Mesenchymal stem cell (in vitro differentiated cells and primary cell): ENCODE results near the gene HRK.

Source experiments
- DNase-seq: peaks from one replicate; pipeline ENCODE4 v3.0.0-alpha.2; 2013
- H2AFZ ChIP-seq: one replicate; pipeline ENCODE4 v1.6.1; 2013; ENCODE audit warnings: low read depth, mild to moderate bottlenecking, control low read depth, inconsistent platforms, low read length, moderate library complexity
- H2AK5ac ChIP-seq: 2 replicates; pipeline ENCODE4 v1.6.1; 2013; ENCODE audit warnings: low read length, moderate library complexity, mild to moderate bottlenecking, inconsistent platforms; ENCODE audit not compliant: severe bottlenecking
- H2BK120ac ChIP-seq: one replicate; pipeline ENCODE4 v1.6.1; 2013; ENCODE audit warnings: low read depth, mild to moderate bottlenecking, inconsistent platforms, low read length, moderate library complexity
- H2BK12ac ChIP-seq, 2 experiments: one replicate each; pipeline ENCODE4 v1.6.1; 2013; ENCODE audit warnings: inconsistent platforms in 2 of 2, low read length in 2 of 2, mild to moderate bottlenecking in 2 of 2, moderate library complexity in 2 of 2, control low read depth in 1 of 2
- H2BK15ac ChIP-seq: one replicate; pipeline ENCODE4 v1.6.1; 2013; ENCODE audit warnings: mild to moderate bottlenecking, low read depth, inconsistent platforms; ENCODE audit not compliant: poor library complexity, severe bottlenecking
- H2BK5ac ChIP-seq: 2 replicates; pipeline ENCODE4 v1.6.1; 2013; ENCODE audit warnings: low read depth, mild to moderate bottlenecking, low read length, control low read depth, inconsistent platforms; ENCODE audit not compliant: poor library complexity, severe bottlenecking
- H3K14ac ChIP-seq, 2 experiments: one replicate each; pipeline ENCODE4 v1.6.1; 2013; ENCODE audit warnings: inconsistent platforms in 2 of 2, low read length in 2 of 2, control low read depth in 1 of 2, mild to moderate bottlenecking in 1 of 2, moderate library complexity in 1 of 2
- H3K18ac ChIP-seq, 2 experiments: one replicate each; pipeline ENCODE4 v1.6.1; 2013; ENCODE audit warnings: inconsistent platforms in 2 of 2, low read length in 2 of 2, control low read depth in 1 of 2, low read depth in 1 of 2, mild to moderate bottlenecking in 1 of 2
- H3K23ac ChIP-seq, 2 experiments: one replicate each; pipeline ENCODE4 v1.6.1; 2013; ENCODE audit warnings: inconsistent platforms in 2 of 2, low read length in 2 of 2, mild to moderate bottlenecking in 2 of 2, moderate library complexity in 2 of 2, control low read depth in 1 of 2
- H3K27ac ChIP-seq: 2 replicates; pipeline ENCODE4 v1.5.1; 2013; ENCODE audit warnings: mild to moderate bottlenecking, moderate library complexity, low read length, control low read depth, inconsistent platforms; ENCODE audit not compliant: poor library complexity, severe bottlenecking
- H3K27me3 ChIP-seq, 2 experiments: 2 replicates each; pipeline versions ENCODE4 v1.6.1 to v1.7.0; 2013; ENCODE audit warnings: low read length in 2 of 2, mild to moderate bottlenecking in 2 of 2, moderate library complexity in 2 of 2, control low read depth in 1 of 2, inconsistent platforms in 1 of 2; ENCODE audit not compliant: control insufficient read depth in 1 of 2, insufficient read depth in 1 of 2
- H3K36me3 ChIP-seq, 2 experiments: 2 replicates each; pipeline versions ENCODE4 v1.6.1 to v1.7.0; 2013; ENCODE audit warnings: low read length in 2 of 2, control low read depth in 1 of 2, inconsistent platforms in 1 of 2, low read depth in 1 of 2, mild to moderate bottlenecking in 1 of 2; ENCODE audit not compliant: insufficient read depth in 2 of 2, control insufficient read depth in 1 of 2
- H3K4ac ChIP-seq, 2 experiments: one replicate each; pipeline ENCODE4 v1.6.1; 2013; ENCODE audit warnings: inconsistent platforms in 2 of 2, low read length in 2 of 2, mild to moderate bottlenecking in 2 of 2, moderate library complexity in 2 of 2, control low read depth in 1 of 2, low read depth in 1 of 2
- H3K4me1 ChIP-seq: 2 replicates; pipeline ENCODE4 v1.6.1; 2013; ENCODE audit warnings: low read depth, low read length, control low read depth; ENCODE audit not compliant: control insufficient read depth, insufficient read depth
- H3K4me2 ChIP-seq: 2 replicates; pipeline ENCODE4 v1.6.1; 2013; ENCODE audit warnings: low read length, mild to moderate bottlenecking, inconsistent platforms; ENCODE audit not compliant: poor library complexity, severe bottlenecking
- H3K4me3 ChIP-seq, 2 experiments: 2 replicates each; pipeline versions ENCODE4 v1.5.1 to v1.7.0; 2013; ENCODE audit warnings: low read length in 2 of 2, mild to moderate bottlenecking in 2 of 2, control low read depth in 1 of 2, low read depth in 1 of 2; ENCODE audit not compliant: insufficient read depth in 1 of 2
- H3K79me1 ChIP-seq: replicated peaks from 2 replicates; pipeline ENCODE4 v1.6.1; 2013; ENCODE audit warnings: mild to moderate bottlenecking, control low read depth, low read length, inconsistent platforms; ENCODE audit not compliant: poor library complexity, severe bottlenecking
- H3K9ac ChIP-seq: 2 replicates; pipeline ENCODE4 v1.7.0; 2013; ENCODE audit warnings: mild to moderate bottlenecking, low read length, moderate library complexity
- H3K9me3 ChIP-seq: 2 replicates; pipeline ENCODE4 v1.7.0; 2013; ENCODE audit warnings: mild to moderate bottlenecking, low read length; ENCODE audit not compliant: control insufficient read depth
- H4K8ac ChIP-seq: one replicate; pipeline ENCODE4 v1.6.1; 2013; ENCODE audit warnings: inconsistent platforms, mild to moderate bottlenecking, low read length, moderate library complexity
- H4K91ac ChIP-seq: one replicate; pipeline ENCODE4 v1.6.1; 2013; ENCODE audit warnings: mild to moderate bottlenecking, low read length, inconsistent platforms
- WGBS: methylation state at CpG from one replicate; pipeline ENCODE4 v1.1.7; 2013; ENCODE audit warnings: mixed read lengths; 5-methylcytosine and 5-hydroxymethylcytosine counted together

Gene HRK

DNA sequence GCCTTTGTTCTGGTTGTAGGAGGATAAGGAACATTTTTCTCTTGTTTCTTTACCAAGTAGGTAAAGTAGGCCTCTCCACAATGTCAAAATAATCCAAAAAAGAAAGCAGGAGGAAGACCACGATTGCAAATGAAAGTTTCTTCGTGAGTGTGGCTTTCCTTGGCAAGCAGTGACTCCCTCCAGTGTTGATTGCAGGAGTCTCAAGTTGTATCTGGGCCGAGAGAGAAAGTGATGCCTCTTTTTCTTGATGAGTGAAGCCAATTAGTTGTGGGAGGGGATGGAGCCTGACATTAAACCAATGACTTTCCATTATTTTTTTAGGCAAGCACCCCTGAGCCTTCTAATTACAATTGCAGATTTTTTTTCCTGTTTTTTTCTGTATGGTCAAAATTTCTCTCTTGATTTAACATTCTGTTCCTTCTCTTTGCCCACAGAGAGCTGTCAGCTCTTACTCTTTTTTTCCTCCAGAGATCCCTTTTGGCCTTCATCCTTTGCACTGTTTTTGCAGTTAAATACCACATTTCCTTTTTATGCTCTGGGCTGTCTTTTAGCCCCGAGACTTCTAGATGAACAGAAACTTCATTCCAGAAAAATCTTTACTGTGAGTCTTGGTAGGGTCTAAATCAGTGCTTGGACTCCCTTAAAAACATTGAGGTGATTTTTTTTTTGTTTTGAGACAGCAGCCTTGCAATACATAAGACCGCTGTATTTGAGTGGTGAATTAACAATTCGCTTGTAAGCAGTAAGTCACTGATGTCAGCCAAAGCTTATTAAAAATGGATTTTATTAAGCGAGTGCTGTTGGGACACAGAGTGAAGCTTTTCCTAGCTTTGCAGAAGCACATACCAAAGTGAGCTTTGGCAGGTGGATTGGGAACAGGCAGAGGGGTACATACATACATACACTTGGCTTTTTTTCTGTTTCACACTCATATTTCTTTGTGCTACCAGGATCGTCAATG, 45.3 kb upstream of the HRK start:
- Histone ChIP-seq H3K9ac (peak overlapping the region; percentile 24), H2BK15ac (no peak overlapping the region), H3K4me2 (no peak overlapping the region), H2BK12ac (no peak overlapping the region), H2BK120ac (no peak overlapping the region), H3K79me1 (peaks cover 36% of the 10 kb centered on the region), H2AK5ac (no peak overlapping the region), H3K9me3 (no peaks in the 10 kb centered on the region), H4K8ac (no peak overlapping the region), H3K4me3 (no peak overlapping the region), H3K4ac (no peak overlapping the region), H3K36me3 (peaks cover 16 to 26% of the 10 kb centered on the region in 2 experiments), H3K27ac (no peak overlapping the region), H3K23ac (no peak overlapping the region), H3K27me3 (no peaks in the 10 kb centered on the region), H3K18ac (no peak overlapping the region), H4K91ac (no peak overlapping the region), H3K4me1 (peaks cover 4% of the 10 kb centered on the region), H2AFZ (no peak overlapping the region), H2BK5ac (no peak overlapping the region), H3K14ac (no peak overlapping the region)
- no peak for DNase-seq
- WGBS: 85% methylated on average over 8 of the region's 8 CpGs

DNA sequence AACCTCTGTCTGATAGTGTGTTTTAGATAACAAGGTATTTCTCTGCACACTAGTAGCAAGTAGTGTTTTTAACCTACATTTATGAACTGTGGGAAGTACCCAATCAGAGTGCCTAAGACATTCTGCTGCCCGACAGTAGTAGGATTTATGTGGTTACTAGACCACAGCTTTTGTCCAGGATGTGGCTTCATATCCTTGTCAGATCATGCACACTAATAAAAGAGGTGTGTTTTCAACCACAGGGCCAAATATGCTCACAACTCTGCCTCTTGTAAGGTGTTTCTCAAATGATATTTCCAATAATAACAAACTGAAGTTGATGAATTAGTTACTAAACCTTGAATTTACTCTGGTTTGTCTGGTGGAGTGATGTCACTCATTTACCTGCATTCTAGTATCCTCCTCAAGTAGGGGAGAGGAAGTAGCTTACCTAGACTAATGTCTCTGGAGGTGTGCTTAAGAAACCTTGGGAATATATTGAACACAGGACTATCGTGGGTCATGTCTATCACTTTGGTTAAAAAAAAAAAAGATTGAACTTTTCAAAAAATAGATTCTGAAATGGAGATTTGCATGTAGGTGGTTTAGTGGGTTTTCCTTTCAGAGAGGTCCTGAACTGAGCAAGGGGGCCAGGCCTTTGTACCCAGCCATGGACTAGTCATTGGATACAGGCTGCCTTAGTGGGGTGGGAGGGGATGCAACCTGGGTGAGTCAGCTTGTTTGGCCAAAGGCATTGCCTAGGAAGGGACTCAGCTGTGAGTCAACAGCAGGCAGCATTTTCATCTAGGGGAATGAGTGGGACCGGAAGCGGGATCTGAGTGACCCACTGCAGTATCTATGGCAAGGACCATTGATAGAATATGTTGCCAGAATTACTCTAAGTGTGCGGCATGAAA, 43.6 kb upstream of the HRK start:
- H4K8ac ChIP-seq: peak overlapping the region; percentile 4
- H3K4me3 ChIP-seq: no peak overlapping the region
- no peak overlapping the region for H3K18ac ChIP-seq
- no peak overlapping the region for H3K23ac ChIP-seq
- no peak overlapping the region for H3K9ac ChIP-seq
- no peak overlapping the region for H2BK15ac ChIP-seq
- no peak overlapping the region for H3K4ac ChIP-seq
- H4K91ac ChIP-seq: no peak overlapping the region
- no peak overlapping the region for H3K14ac ChIP-seq
- peak; percentile 68 for DNase-seq
- no peak overlapping the region for H2BK12ac ChIP-seq
- H2BK5ac ChIP-seq: no peak overlapping the region
- H2AK5ac ChIP-seq: peak overlapping the region; percentile 37
- WGBS: 59% methylated on average over 5 of the region's 5 CpGs
- H3K36me3 ChIP-seq: peaks cover 16 to 17% of the 10 kb centered on the region in 2 experiments
- peaks cover 4% of the 10 kb centered on the region for H3K4me1 ChIP-seq
- H3K27me3 ChIP-seq: no peaks in the 10 kb centered on the region
- no peak overlapping the region for H3K27ac ChIP-seq
- H3K9me3 ChIP-seq: no peaks in the 10 kb centered on the region
- peaks cover 38% of the 10 kb centered on the region for H3K79me1 ChIP-seq
- H3K4me2 ChIP-seq: no peak overlapping the region
- H2AFZ ChIP-seq: no peak overlapping the region
- no peak overlapping the region for H2BK120ac ChIP-seq

DNA sequence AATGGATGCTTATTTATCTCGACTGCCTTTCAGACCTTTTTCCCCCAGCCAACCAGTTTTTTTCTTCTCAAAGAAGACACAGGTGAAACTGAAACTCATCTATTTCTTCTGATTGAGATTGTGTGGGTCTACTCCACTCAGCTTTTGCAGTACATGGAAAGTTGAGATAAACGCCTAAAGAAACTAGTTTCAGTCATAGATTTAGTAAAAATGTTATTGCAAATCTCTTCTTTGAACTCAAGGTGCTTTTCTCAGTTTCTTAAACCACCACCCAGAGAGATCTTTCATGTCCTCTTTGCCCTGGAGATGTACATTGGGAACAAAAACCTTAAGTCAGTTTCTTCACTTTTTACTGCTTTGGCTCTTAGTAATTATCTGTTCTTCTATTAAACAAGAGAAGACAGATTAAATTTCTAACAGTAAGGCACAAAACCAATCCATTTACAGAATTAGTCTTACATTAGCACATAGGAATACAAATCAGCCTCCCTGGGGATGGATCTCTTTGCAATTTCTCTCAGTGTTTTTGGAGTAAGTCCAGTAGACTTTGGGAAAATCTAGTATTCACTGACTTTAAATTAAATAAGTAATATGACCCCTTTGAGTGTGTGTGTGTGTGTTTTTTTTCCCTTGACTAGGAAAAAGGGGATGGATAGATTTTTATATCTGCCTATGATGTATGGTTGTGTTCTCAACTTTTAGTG, 41.1 kb upstream of the HRK start:
- Histone ChIP-seq H3K79me1 (peaks cover 40% of the 10 kb centered on the region), H2BK5ac (no peak overlapping the region), H3K9ac (no peak overlapping the region), H4K8ac (no peak overlapping the region), H2BK120ac (no peak overlapping the region), H3K14ac (no peak overlapping the region), H3K4me1 (peaks cover 4% of the 10 kb centered on the region), H4K91ac (no peak overlapping the region), H3K23ac (no peak overlapping the region), H2BK12ac (no peak overlapping the region), H2AK5ac (no peak overlapping the region), H3K4ac (no peak overlapping the region), H2BK15ac (no peak overlapping the region), H2AFZ (no peak overlapping the region), H3K9me3 (no peaks in the 10 kb centered on the region), H3K4me3 (no peak overlapping the region), H3K4me2 (no peak overlapping the region), H3K18ac (no peak overlapping the region), H3K27me3 (no peaks in the 10 kb centered on the region), H3K36me3 (peaks cover 4 to 9% of the 10 kb centered on the region in 2 experiments), H3K27ac (no peak overlapping the region)
- no CpG with 5 or more reads among the region's 2 CpGs for WGBS
- DNase-seq: no peak
